Stimulated activated effector memory CD8-positive, alpha-beta T cell treated with anti-CD3 and anti-CD28 coated beads, Interleukin-12 subunit alpha, Interleukin-12 subunit beta, amount 100 ng/mL, for 72 hours (primary cell): ENCODE results near the gene ARHGAP28.
A peak's percentile ranks its signal among the peaks of the same experiment; 100 is the strongest.

Source experiments
- ATAC-seq: fragments of 150-1000 bp; cut with Tn5 transposase; 2 replicates; pipeline ENCODE4 v1.10.0; 2021
- DNase-seq, 2 donors: peaks; one replicate each; pipeline ENCODE4 v3.0.0; 2021 to 2022; ENCODE audit warnings: low spot score in 2 of 2
- H3K27ac Mint-ChIP-seq: one replicate; pipeline ENCODE4 v1.8.0; 2022; ENCODE audit warnings: mild to moderate bottlenecking, mixed read lengths
- H3K36me3 Mint-ChIP-seq: one replicate; pipeline ENCODE4 v1.8.0; 2022; ENCODE audit warnings: mild to moderate bottlenecking, mixed read lengths
- H3K4me1 Mint-ChIP-seq: one replicate; pipeline ENCODE4 v1.8.0; 2022; ENCODE audit warnings: mixed read lengths
- H3K4me3 Mint-ChIP-seq: one replicate; pipeline ENCODE4 v1.8.0; 2022; ENCODE audit warnings: mild to moderate bottlenecking, mixed read lengths
- H3K9me3 Mint-ChIP-seq: one replicate; pipeline ENCODE4 v1.8.0; 2022; ENCODE audit warnings: mixed read lengths

The ARHGAP28 gene

GRCh38 chr18:6878556-6879297 is 149.2 kb downstream of the ARHGAP28 start:
- no peak overlapping the region for H3K4me3 Mint-ChIP-seq
- DNase-seq: no peak
- no peaks in the 10 kb centered on the region for H3K36me3 Mint-ChIP-seq

GRCh38 chr18:6879508-6880195 is 150.1 kb downstream of the ARHGAP28 start:
- no peak for ATAC-seq
- H3K9me3 Mint-ChIP-seq: peaks cover 6% of the 10 kb centered on the region
- no peaks in the 10 kb centered on the region for H3K4me1 Mint-ChIP-seq
- no peak overlapping the region for H3K27ac Mint-ChIP-seq
- no peak overlapping the region for H3K4me3 Mint-ChIP-seq
- H3K36me3 Mint-ChIP-seq: no peaks in the 10 kb centered on the region
- DNase-seq: no peak

More at GRCh38 chr18:6878556-6879297, 149.2 kb downstream of the ARHGAP28 start:
- peaks cover 6% of the 10 kb centered on the region for H3K9me3 Mint-ChIP-seq
- no peaks in the 10 kb centered on the region for H3K4me1 Mint-ChIP-seq
- ATAC-seq: no peak
- no peak overlapping the region for H3K27ac Mint-ChIP-seq

GRCh38 chr18:6881034-6881820 is 151.7 kb downstream of the ARHGAP28 start:
- ATAC-seq (no peak), DNase-seq (no peak)
- Mint-ChIP-seq H3K4me1 (no peaks in the 10 kb centered on the region), H3K9me3 (peaks cover 9% of the 10 kb centered on the region), H3K27ac (no peak overlapping the region), H3K4me3 (no peak overlapping the region), H3K36me3 (no peaks in the 10 kb centered on the region)

GRCh38 chr18:6882401-6882800 is 152.9 kb downstream of the ARHGAP28 start:
- DNase-seq: no peak
- Mint-ChIP-seq H3K9me3 (peaks cover 9% of the 10 kb centered on the region), H3K4me3 (no peak overlapping the region), H3K36me3 (no peaks in the 10 kb centered on the region), H3K4me1 (no peaks in the 10 kb centered on the region), H3K27ac (no peak overlapping the region)
- ATAC-seq: no peak

- ATAC-seq: no peak
- H3K4me1 Mint-ChIP-seq: no peaks in the 10 kb centered on the region
- DNase-seq: no peak
- H3K27ac Mint-ChIP-seq: no peak overlapping the region
- no peak overlapping the region for H3K4me3 Mint-ChIP-seq
- H3K36me3 Mint-ChIP-seq: no peaks in the 10 kb centered on the region
- H3K9me3 Mint-ChIP-seq: peaks cover 13% of the 10 kb centered on the region
Measured at GRCh38 chr18:6885006-6885481, 155.5 kb downstream of the ARHGAP28 start.

GRCh38 chr18:6885992-6886796 is 156.7 kb downstream of the ARHGAP28 start:
- no peak for DNase-seq
- peaks cover 6% of the 10 kb centered on the region for H3K9me3 Mint-ChIP-seq
- no peak overlapping the region for H3K27ac Mint-ChIP-seq
- no peak overlapping the region for H3K4me3 Mint-ChIP-seq
- ATAC-seq: no peak
- H3K4me1 Mint-ChIP-seq: no peaks in the 10 kb centered on the region
- no peaks in the 10 kb centered on the region for H3K36me3 Mint-ChIP-seq

- no peaks in the 10 kb centered on the region for H3K36me3 Mint-ChIP-seq
- no peak overlapping the region for H3K27ac Mint-ChIP-seq
Measured at GRCh38 chr18:6886797-6887330, 157.3 kb downstream of the ARHGAP28 start.

GRCh38 chr18:6891788-6892187 is 162.3 kb downstream of the ARHGAP28 start:
- H3K36me3 Mint-ChIP-seq: no peaks in the 10 kb centered on the region
- no peak overlapping the region for H3K4me3 Mint-ChIP-seq
- peaks cover 6% of the 10 kb centered on the region for H3K9me3 Mint-ChIP-seq
- H3K4me1 Mint-ChIP-seq: no peaks in the 10 kb centered on the region
- DNase-seq: no peak
- no peak overlapping the region for H3K27ac Mint-ChIP-seq
- ATAC-seq: no peak

More at GRCh38 chr18:6886797-6887330, 157.3 kb downstream of the ARHGAP28 start:
- H3K4me3 Mint-ChIP-seq: no peak overlapping the region
- H3K9me3 Mint-ChIP-seq: peaks cover 6% of the 10 kb centered on the region
- DNase-seq (no peak), ATAC-seq (no peak)
- H3K4me1 Mint-ChIP-seq: no peaks in the 10 kb centered on the region

GRCh38 chr18:6901286-6901926 is 171.9 kb downstream of the ARHGAP28 start:
- Mint-ChIP-seq H3K4me3 (no peak overlapping the region), H3K36me3 (no peaks in the 10 kb centered on the region), H3K27ac (no peak overlapping the region), H3K4me1 (no peaks in the 10 kb centered on the region), H3K9me3 (peaks cover 17% of the 10 kb centered on the region)
- ATAC-seq (no peak), DNase-seq (no peak)

- Mint-ChIP-seq H3K4me3 (no peak overlapping the region), H3K9me3 (peaks cover 6% of the 10 kb centered on the region)
Measured at GRCh38 chr18:6917072-6917471, 187.6 kb downstream of the ARHGAP28 start.

GRCh38 chr18:6920099-6920955 is 190.8 kb downstream of the ARHGAP28 start:
- DNase-seq (peak in 1 of 2 donors; percentile 50), ATAC-seq (no peak)
- no peak overlapping the region for H3K4me3 Mint-ChIP-seq
- peak overlapping the region; percentile 73 for H3K27ac Mint-ChIP-seq
- H3K36me3 Mint-ChIP-seq: peaks cover 7% of the 10 kb centered on the region
- no peaks in the 10 kb centered on the region for H3K4me1 Mint-ChIP-seq
- H3K9me3 Mint-ChIP-seq: peaks cover 8% of the 10 kb centered on the region

More at GRCh38 chr18:6917072-6917471, 187.6 kb downstream of the ARHGAP28 start:
- no peak for DNase-seq
- H3K27ac Mint-ChIP-seq: no peak overlapping the region
- no peak for ATAC-seq
- peaks cover 7% of the 10 kb centered on the region for H3K36me3 Mint-ChIP-seq
- no peaks in the 10 kb centered on the region for H3K4me1 Mint-ChIP-seq

- H3K4me3 Mint-ChIP-seq: no peak overlapping the region
- no peak for DNase-seq
- no peak overlapping the region for H3K27ac Mint-ChIP-seq
- H3K9me3 Mint-ChIP-seq: peaks cover 8% of the 10 kb centered on the region
- no peak for ATAC-seq
- H3K4me1 Mint-ChIP-seq: no peaks in the 10 kb centered on the region
- peaks cover 7% of the 10 kb centered on the region for H3K36me3 Mint-ChIP-seq
Measured at GRCh38 chr18:6921571-6921970, 192.1 kb downstream of the ARHGAP28 start.

GRCh38 chr18:6923220-6923619 is 193.7 kb downstream of the ARHGAP28 start:
- Mint-ChIP-seq H3K4me1 (no peaks in the 10 kb centered on the region), H3K36me3 (peaks cover 7% of the 10 kb centered on the region), H3K4me3 (no peak overlapping the region), H3K9me3 (peaks cover 8% of the 10 kb centered on the region), H3K27ac (no peak overlapping the region)
- no peak for ATAC-seq
- no peak for DNase-seq
